GM19324 (cell line): ENCODE measurements around the gene CD109.
"Not testable (repeated sequence)": the region's sequence is repeated elsewhere in the genome, so short reads cannot be mapped to it uniquely, and the experiment has no call there.

Experiments
- ATAC-seq: cut with Tn5 transposase; IDR thresholded peaks from one replicate; pipeline ENCODE4 v1.9.1; 2021; ENCODE audit warnings: mild to moderate bottlenecking, moderate library complexity; ENCODE audit not compliant: unreplicated experiment, low FRiP score

Gene CD109

GRCh38 chr6:73683574-73683973, 12.4 kb upstream of the CD109 start:
- ATAC-seq = not testable (repeated sequence)

GRCh38 chr6:73688351-73688750, 7.7 kb upstream of the CD109 start:
- no peak for ATAC-seq

- ATAC-seq = no peak
Measured at GRCh38 chr6:73690056-73690455, 5.9 kb upstream of the CD109 start.

GRCh38 chr6:73691512-73691911, 4.5 kb upstream of the CD109 start:
- no peak for ATAC-seq

- ATAC-seq = no peak
Measured at GRCh38 chr6:73694711-73695411, 1.1 kb upstream of the CD109 start.

GRCh38 chr6:73696966-73697655, 1.1 kb downstream of the CD109 start:
- ATAC-seq = no peak

- ATAC-seq = no peak
Measured at GRCh38 chr6:73699676-73700459, 3.9 kb downstream of the CD109 start.

GRCh38 chr6:73702444-73702843, 6.4 kb downstream of the CD109 start:
- no peak for ATAC-seq

- ATAC-seq = no peak
Measured at GRCh38 chr6:73703466-73703865, 7.5 kb downstream of the CD109 start.

GRCh38 chr6:73704260-73704659, 8.3 kb downstream of the CD109 start:
- no peak for ATAC-seq

GRCh38 chr6:73704798-73705197, 8.8 kb downstream of the CD109 start:
- no peak for ATAC-seq

- no peak for ATAC-seq
Measured at GRCh38 chr6:73706971-73707370, 11.0 kb downstream of the CD109 start.

GRCh38 chr6:73710470-73710869, 14.5 kb downstream of the CD109 start:
- ATAC-seq = no peak

GRCh38 chr6:73710948-73711347, 14.9 kb downstream of the CD109 start:
- no peak for ATAC-seq

- no peak for ATAC-seq
Measured at GRCh38 chr6:73712535-73713173, 16.7 kb downstream of the CD109 start.

GRCh38 chr6:73713426-73714147, 17.6 kb downstream of the CD109 start:
- ATAC-seq = no peak

- not testable (repeated sequence) for ATAC-seq
Measured at GRCh38 chr6:73715111-73715508, 19.1 kb downstream of the CD109 start.

GRCh38 chr6:73719046-73719445, 23.0 kb downstream of the CD109 start:
- ATAC-seq = no peak

- ATAC-seq = no peak
Measured at GRCh38 chr6:73722318-73723060, 26.5 kb downstream of the CD109 start.

GRCh38 chr6:73723480-73723879, 27.5 kb downstream of the CD109 start:
- ATAC-seq = not testable (repeated sequence)
